Mesodermal cell (in vitro differentiated cells): ENCODE measurements around the gene CYB5A.
A peak's percentile ranks its signal among the peaks of the same experiment; 100 is the strongest.

Source experiments
- H3K27ac ChIP-seq: 2 replicates; pipeline ENCODE4 v1.7.0; 2013; ENCODE audit warnings: mild to moderate bottlenecking, low read depth, low read length, moderate library complexity; ENCODE audit not compliant: severe bottlenecking
- H3K36me3 ChIP-seq: 2 replicates; pipeline ENCODE4 v1.7.1; 2013; ENCODE audit warnings: mild to moderate bottlenecking, low read length, moderate library complexity; ENCODE audit not compliant: control insufficient read depth, insufficient read depth
- H3K4me1 ChIP-seq: one replicate; pipeline ENCODE4 v1.7.1; 2013; ENCODE audit warnings: mild to moderate bottlenecking, low read length; ENCODE audit not compliant: insufficient read depth, control insufficient read depth, poor library complexity, severe bottlenecking
- H3K4me3 ChIP-seq: 2 replicates; pipeline ENCODE4 v1.7.0; 2013; ENCODE audit warnings: low read length, control low read depth, mild to moderate bottlenecking; ENCODE audit not compliant: insufficient read depth, poor library complexity, severe bottlenecking; ENCODE audit errors: extremely low read depth
- H3K9me3 ChIP-seq: 2 replicates; pipeline ENCODE4 v1.7.1; 2013; ENCODE audit warnings: mild to moderate bottlenecking, low read length, moderate library complexity; ENCODE audit not compliant: control insufficient read depth
- WGBS, 2 experiments: methylation state at CpG; one replicate each; pipeline ENCODE4 v1.1.5; 2013; ENCODE audit warnings: missing lambda C conversion rate in 2 of 2; ENCODE audit not compliant: insufficient coverage in 2 of 2; 5-methylcytosine and 5-hydroxymethylcytosine counted together

The CYB5A gene

GRCh38 chr18:74261053-74261713 lies 30.6 kb downstream of the CYB5A start:
- Histone ChIP-seq H3K9me3 (no peaks in the 10 kb centered on the region), H3K4me1 (peaks cover 1% of the 10 kb centered on the region), H3K27ac (no peak overlapping the region), H3K36me3 (no peaks in the 10 kb centered on the region), H3K4me3 (no peak overlapping the region)
- 50 to 93% methylated on average over 1 to 4 of the region's 6 CpGs for WGBS, 2 experiments

- Histone ChIP-seq H3K4me3 (no peak overlapping the region), H3K9me3 (no peaks in the 10 kb centered on the region), H3K4me1 (peaks cover 12% of the 10 kb centered on the region), H3K27ac (no peak overlapping the region), H3K36me3 (no peaks in the 10 kb centered on the region)
- no CpG with 5 or more reads among the region's 4 CpGs for WGBS, 2 experiments
These were observed 32.4 kb downstream of the CYB5A start for GRCh38 chr18:74259347-74259746.

- Histone ChIP-seq H3K4me3 (no peak overlapping the region), H3K36me3 (no peaks in the 10 kb centered on the region), H3K27ac (no peak overlapping the region), H3K9me3 (no peaks in the 10 kb centered on the region), H3K4me1 (peaks cover 16% of the 10 kb centered on the region)
- 69 to 70% methylated on average over 6 of the region's 7 CpGs for WGBS, 2 experiments
These were observed 34.7 kb downstream of the CYB5A start for GRCh38 chr18:74257083-74257482.

GRCh38 chr18:74256190-74256589 lies 35.6 kb downstream of the CYB5A start:
- H3K4me3 ChIP-seq, result no peak overlapping the region
- H3K27ac ChIP-seq, result peak overlapping the region; percentile 83
- H3K4me1 ChIP-seq, result peaks cover 25% of the 10 kb centered on the region
- WGBS, 2 experiments, result 55 to 60% methylated on average over 3 to 4 of the region's 5 CpGs
- no peaks in the 10 kb centered on the region for H3K36me3 ChIP-seq
- no peaks in the 10 kb centered on the region for H3K9me3 ChIP-seq

- 70% methylated on average over 2 to 3 of the region's 4 CpGs for WGBS, 2 experiments
- peak overlapping the region; percentile 43 for H3K27ac ChIP-seq
These were observed 36.6 kb downstream of the CYB5A start for GRCh38 chr18:74255131-74255616.

GRCh38 chr18:74252039-74252395 lies 39.7 kb downstream of the CYB5A start:
- 93% methylated on average over 3 of the region's 4 CpGs; no CpG with 5 or more reads in 1 of the 2 experiments for WGBS, 2 experiments
- Histone ChIP-seq H3K27ac (peak overlapping the region; percentile 92), H3K4me1 (peaks cover 26% of the 10 kb centered on the region), H3K9me3 (no peaks in the 10 kb centered on the region), H3K36me3 (no peaks in the 10 kb centered on the region), H3K4me3 (no peak overlapping the region)

More at GRCh38 chr18:74255131-74255616, 36.6 kb downstream of the CYB5A start:
- no peaks in the 10 kb centered on the region for H3K9me3 ChIP-seq
- H3K36me3 ChIP-seq, result no peaks in the 10 kb centered on the region
- H3K4me3 ChIP-seq, result no peak overlapping the region
- peaks cover 26% of the 10 kb centered on the region for H3K4me1 ChIP-seq

GRCh38 chr18:74251297-74252038 lies 40.3 kb downstream of the CYB5A start:
- H3K4me3 ChIP-seq, result no peak overlapping the region
- 54 to 73% methylated on average over 1 to 2 of the region's 4 CpGs for WGBS, 2 experiments
- peaks cover 26% of the 10 kb centered on the region for H3K4me1 ChIP-seq
- H3K36me3 ChIP-seq, result no peaks in the 10 kb centered on the region
- no peaks in the 10 kb centered on the region for H3K9me3 ChIP-seq
- H3K27ac ChIP-seq, result peak overlapping the region; percentile 92

GRCh38 chr18:74250131-74250530 lies 41.6 kb downstream of the CYB5A start:
- Histone ChIP-seq H3K9me3 (no peaks in the 10 kb centered on the region), H3K4me3 (no peak overlapping the region), H3K4me1 (peaks cover 15% of the 10 kb centered on the region), H3K36me3 (no peaks in the 10 kb centered on the region), H3K27ac (no peak overlapping the region)
- WGBS, 2 experiments, result 94 to 97% methylated on average over 9 to 11 of the region's 12 CpGs

- Histone ChIP-seq H3K4me3 (no peak overlapping the region), H3K27ac (no peak overlapping the region), H3K9me3 (no peaks in the 10 kb centered on the region), H3K4me1 (peaks cover 14% of the 10 kb centered on the region), H3K36me3 (no peaks in the 10 kb centered on the region)
- WGBS, 2 experiments, result 97 to 100% methylated on average over 2 to 6 of the region's 11 CpGs
These were observed 42.4 kb downstream of the CYB5A start for GRCh38 chr18:74249181-74249968.

GRCh38 chr18:74248595-74248994 lies 43.2 kb downstream of the CYB5A start:
- Histone ChIP-seq H3K36me3 (no peaks in the 10 kb centered on the region), H3K4me3 (no peak overlapping the region), H3K27ac (no peak overlapping the region), H3K4me1 (peaks cover 14% of the 10 kb centered on the region), H3K9me3 (no peaks in the 10 kb centered on the region)
- WGBS, 2 experiments, result 100% methylated on average over 2 of the region's 4 CpGs; no CpG with 5 or more reads in 1 of the 2 experiments
